Gastroesophageal sphincter (tissue), 4 donors: ENCODE measurements around the gene CD9. TPM values are rescaled to one million over a fixed set of nuclear protein-coding genes. Genes with fewer than 3 reads are reported as not detected.

Source experiments
- ATAC-seq: fragments of 150-250 bp; one replicate; pipeline ENCODE4 v1.9.1; 2016; ENCODE audit warnings: mild to moderate bottlenecking, moderate library complexity
- H3K27ac ChIP-seq, 4 donors: fragments of 200-600 bp; sonication (generic) in 3 of 4; 1 replicate in 3 of 4; 2 replicates in 1 of 4; pipeline ENCODE4 v1.5.1; 2016 to 2019
- H3K27me3 ChIP-seq: fragments of 200-600 bp; sonication (generic); one replicate; pipeline ENCODE4 v1.5.1; 2019
- H3K36me3 ChIP-seq, 2 donors: fragments of 200-600 bp; sonication (generic); one replicate each; pipeline ENCODE4 v1.5.1; 2019; ENCODE audit warnings: control low read depth in 1 of 2
- H3K4me1 ChIP-seq, 3 donors: fragments of 200-600 bp; sonication (generic); 1 replicate in 2 of 3; 2 replicates in 1 of 3; pipeline ENCODE4 v1.5.1; 2016 to 2019; ENCODE audit warnings: control low read depth in 2 of 3
- H3K4me3 ChIP-seq, 2 donors: fragments of 200-600 bp; sonication (generic); one replicate each; pipeline ENCODE4 v1.5.1; 2019; ENCODE audit warnings: mild to moderate bottlenecking in 1 of 2, moderate library complexity in 1 of 2
- H3K9me3 ChIP-seq, 3 donors: fragments of 200-600 bp; sonication (generic); one replicate each; pipeline ENCODE4 v1.5.1; 2017 to 2019; ENCODE audit warnings: control low read depth in 2 of 3
- EP300 ChIP-seq: sonication (generic); formaldehyde crosslinking; IDR thresholded peaks from one replicate; pipeline ENCODE4 v1.6.1; 2017; ENCODE audit warnings: antibody characterized with exemption, mild to moderate bottlenecking
- POLR2A ChIP-seq, 2 donors: fragments of 450-650 bp; IDR thresholded peaks; one replicate each; pipeline ENCODE4 v1.6.1; 2017; ENCODE audit warnings: antibody characterized with exemption in 2 of 2, mild to moderate bottlenecking in 2 of 2, moderate library complexity in 1 of 2
- POLR2AphosphoS5 ChIP-seq: sonication (generic); formaldehyde crosslinking; IDR thresholded peaks from one replicate; pipeline ENCODE4 v1.6.1; 2017; ENCODE audit warnings: antibody characterized with exemption
- WGBS, 2 donors: methylation state at CpG; one replicate each; pipeline ENCODE4 v1.1.5; 2018; ENCODE audit warnings: low coverage in 1 of 2; 5-methylcytosine and 5-hydroxymethylcytosine counted together
- total RNA-seq, 4 donors: library from RNA; depleted of rRNA; stranded (reverse); fragments of >200 nt; gene quantifications; one replicate each; pipeline ENCODE4 v1.1.0, GENCODE V29; 2016
- TF ChIP-seq, protein P1 (sequence below), 4 experiments: fragments of 200-600 bp in 2 of 4; fragments of 450-650 bp in 2 of 4; sonication (generic) in 1 of 4; IDR thresholded peaks; one replicate each; pipeline ENCODE4 v1.5.1; 2017 to 2019; ENCODE audit warnings: antibody characterized with exemption in 4 of 4, mild to moderate bottlenecking in 2 of 4, moderate library complexity in 2 of 4

The CD9 gene
- total RNA-seq, 4 donors from 2014 or later, result 379 to 558 (median 468) TPM

- Histone ChIP-seq H3K9me3 (no peaks in the 10 kb centered on the region), H3K4me3 (peak overlapping the region; percentile 26 to 63), H3K27me3 (no peaks in the 10 kb centered on the region), H3K27ac (peak overlapping the region; percentile 81 to 96 (median 94)), H3K36me3 (no peaks in the 10 kb centered on the region), H3K4me1 (peaks cover 3 to 57% (median 30%) of the 10 kb centered on the region in 3 donors)
- peak; percentile 64 for TF ChIP-seq POLR2A (IDR thresholded peaks at IDR 0.05)
- TF ChIP-seq, protein P1, sequence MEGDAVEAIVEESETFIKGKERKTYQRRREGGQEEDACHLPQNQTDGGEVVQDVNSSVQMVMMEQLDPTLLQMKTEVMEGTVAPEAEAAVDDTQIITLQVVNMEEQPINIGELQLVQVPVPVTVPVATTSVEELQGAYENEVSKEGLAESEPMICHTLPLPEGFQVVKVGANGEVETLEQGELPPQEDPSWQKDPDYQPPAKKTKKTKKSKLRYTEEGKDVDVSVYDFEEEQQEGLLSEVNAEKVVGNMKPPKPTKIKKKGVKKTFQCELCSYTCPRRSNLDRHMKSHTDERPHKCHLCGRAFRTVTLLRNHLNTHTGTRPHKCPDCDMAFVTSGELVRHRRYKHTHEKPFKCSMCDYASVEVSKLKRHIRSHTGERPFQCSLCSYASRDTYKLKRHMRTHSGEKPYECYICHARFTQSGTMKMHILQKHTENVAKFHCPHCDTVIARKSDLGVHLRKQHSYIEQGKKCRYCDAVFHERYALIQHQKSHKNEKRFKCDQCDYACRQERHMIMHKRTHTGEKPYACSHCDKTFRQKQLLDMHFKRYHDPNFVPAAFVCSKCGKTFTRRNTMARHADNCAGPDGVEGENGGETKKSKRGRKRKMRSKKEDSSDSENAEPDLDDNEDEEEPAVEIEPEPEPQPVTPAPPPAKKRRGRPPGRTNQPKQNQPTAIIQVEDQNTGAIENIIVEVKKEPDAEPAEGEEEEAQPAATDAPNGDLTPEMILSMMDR (IDR thresholded peaks at IDR 0.05), result peak in 3 of 4 experiments; percentile 94 to 100 (median 99)
- TF ChIP-seq POLR2AphosphoS5, result peak; percentile 81
- no peak for TF ChIP-seq EP300
- peak; percentile 92 for ATAC-seq
- WGBS, 2 donors, result 0% methylated on average over 1 of the region's 88 CpGs; no CpG with 5 or more reads in 1 of the 2 donors
These were observed 78.4 kb downstream of the CD9 start for GRCh38 chr12:6278439-6279255.

DNA sequence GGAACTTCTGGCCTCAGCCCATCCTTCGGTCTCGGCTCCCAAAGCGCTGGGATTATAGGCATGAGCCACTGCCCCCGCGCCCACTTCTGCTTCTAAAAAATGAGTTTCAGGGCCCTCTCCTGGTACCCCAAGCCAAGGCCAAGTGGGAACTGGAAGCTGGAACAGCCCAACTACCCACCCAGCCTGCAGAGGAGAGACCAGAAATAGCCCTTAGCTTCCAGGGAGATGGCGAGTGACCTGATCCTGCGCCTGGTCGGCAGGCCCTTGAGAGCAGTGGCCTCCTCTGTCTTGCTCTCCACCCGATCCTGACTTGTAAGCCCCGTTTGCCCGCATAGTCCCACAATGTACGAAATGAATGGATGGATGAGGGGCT is 79.0 kb downstream of the CD9 start:
- Histone ChIP-seq H3K4me1 (peaks cover 3 to 51% (median 28%) of the 10 kb centered on the region in 3 donors), H3K9me3 (no peaks in the 10 kb centered on the region), H3K4me3 (peak overlapping the region in 1 of 2 donors; percentile 63), H3K27me3 (no peaks in the 10 kb centered on the region), H3K27ac (peak overlapping the region; percentile 31 to 96 (median 94)), H3K36me3 (no peaks in the 10 kb centered on the region)
- no peak for ATAC-seq
- WGBS, 2 donors, result 90% methylated on average over 2 of the region's 12 CpGs; no CpG with 5 or more reads in 1 of the 2 donors
- no peak for TF ChIP-seq EP300
- no peak for TF ChIP-seq POLR2A (IDR thresholded peaks at IDR 0.05)
- TF ChIP-seq, protein P1 (IDR thresholded peaks at IDR 0.05), result no peak
- no peak for TF ChIP-seq POLR2AphosphoS5

- no peaks in the 10 kb centered on the region for H3K9me3 ChIP-seq
- H3K36me3 ChIP-seq, result no peaks in the 10 kb centered on the region
- peaks cover 3 to 48% (median 28%) of the 10 kb centered on the region in 3 donors for H3K4me1 ChIP-seq
- TF ChIP-seq EP300 (no peak), POLR2AphosphoS5 (no peak), POLR2A (IDR thresholded peaks at IDR 0.05) (no peak)
- TF ChIP-seq, protein P1 (IDR thresholded peaks at IDR 0.05), result no peak
- WGBS, 2 donors, result 37% methylated on average over 2 of the region's 8 CpGs; no CpG with 5 or more reads in 1 of the 2 donors
- H3K27ac ChIP-seq, result peak overlapping the region; percentile 31 to 96 (median 94)
- no peak for ATAC-seq
- no peak overlapping the region for H3K4me3 ChIP-seq
- H3K27me3 ChIP-seq, result no peaks in the 10 kb centered on the region
These were observed 79.4 kb downstream of the CD9 start for GRCh38 chr12:6279631-6280030.

GRCh38 chr12:6280053-6280469 is 79.9 kb downstream of the CD9 start:
- Histone ChIP-seq H3K4me1 (peaks cover 3 to 48% (median 28%) of the 10 kb centered on the region in 3 donors), H3K36me3 (no peaks in the 10 kb centered on the region), H3K27me3 (no peaks in the 10 kb centered on the region), H3K27ac (peak overlapping the region; percentile 65 to 96 (median 94)), H3K9me3 (no peaks in the 10 kb centered on the region), H3K4me3 (no peak overlapping the region)
- TF ChIP-seq EP300, result no peak
- peak; percentile 90 for TF ChIP-seq POLR2AphosphoS5
- TF ChIP-seq, protein P1 (IDR thresholded peaks at IDR 0.05), result peak in 3 of 4 experiments; percentile 14 to 25 (median 16)
- WGBS, 2 donors, result 20% methylated on average over 2 of the region's 2 CpGs; no CpG with 5 or more reads in 1 of the 2 donors
- ATAC-seq, result peak; percentile 75
